Hematopoietic multipotent progenitor cell (in vitro differentiated cells): ENCODE data around the gene DNAJC5. TPM values are rescaled to one million over a fixed set of nuclear protein-coding genes. Genes with fewer than 3 reads are reported as not detected.
"Not testable (repeated sequence)": the region's sequence is repeated elsewhere in the genome, so short reads cannot be mapped to it uniquely, and the experiment has no call there.

Experiments
- DNase-seq, 3 donors: peaks; one replicate each; pipeline ENCODE4 v3.0.0-alpha.2; 2011 to 2015; ENCODE audit warnings: low read depth in 2 of 3, low spot score in 2 of 3
- total RNA-seq: library from RNA; depleted of rRNA; stranded (reverse); fragments of >200 nt; gene quantifications from one replicate; pipeline ENCODE4 v1.2.3, GENCODE V29; 2012

DNAJC5 gene
- total RNA-seq, 1 donor, result 38.5 TPM

DNA sequence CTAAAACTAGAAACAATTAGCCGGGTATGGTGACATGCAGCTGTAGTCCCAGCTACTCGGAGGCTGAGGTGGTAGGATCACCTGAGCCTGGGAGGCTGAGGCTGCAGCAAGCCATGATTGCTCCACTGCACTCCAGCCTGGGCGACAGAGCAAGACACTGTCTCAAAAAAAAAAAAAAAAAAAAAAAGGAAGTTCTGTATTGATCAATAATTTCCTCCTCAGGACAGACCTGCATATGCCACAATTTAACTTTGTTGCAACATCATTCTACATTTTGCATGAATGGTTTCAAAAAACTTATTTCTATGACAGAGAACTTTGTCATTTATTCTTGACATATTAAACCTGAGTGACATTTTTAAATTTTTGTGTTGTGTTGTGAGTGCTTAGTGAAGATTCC lies 5.5 kb downstream of the DNAJC5 start:
- DNase-seq, result no peak

DNA sequence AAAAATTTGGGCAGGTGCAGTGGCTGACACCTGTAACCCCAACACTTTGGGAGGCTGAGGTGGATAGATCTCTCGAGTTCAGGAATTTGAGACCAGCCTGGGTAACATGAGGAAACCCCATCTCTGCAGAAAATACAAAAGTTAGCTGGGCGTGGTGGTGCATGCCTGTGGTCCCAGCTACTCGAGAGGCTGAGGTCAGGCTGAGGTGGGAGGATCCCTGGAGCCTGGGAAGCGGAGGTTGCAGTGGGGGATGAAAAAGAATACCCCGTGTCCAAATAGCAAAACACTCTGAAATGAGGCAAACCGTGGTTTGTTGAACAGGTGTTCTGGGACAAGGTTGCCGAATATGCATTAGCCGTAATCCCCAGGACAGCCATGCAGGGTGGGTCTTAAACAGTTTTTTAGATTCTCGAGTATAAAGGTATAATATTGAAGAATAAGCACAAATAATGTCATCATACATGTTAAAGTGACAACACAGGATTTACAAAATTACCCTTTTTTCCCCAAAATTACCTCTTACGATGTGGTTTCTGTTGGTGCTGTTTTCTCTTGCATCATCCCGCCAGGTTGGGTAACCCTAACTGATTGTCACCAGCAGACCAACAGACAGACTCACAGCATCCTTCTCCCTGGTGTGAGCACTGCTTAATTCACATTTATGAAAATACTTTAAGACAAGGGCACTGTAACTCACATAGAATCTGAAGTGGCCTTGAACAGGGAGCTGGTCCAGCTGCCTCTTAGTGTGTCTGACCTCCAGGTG lies 9.1 kb downstream of the DNAJC5 start:
- DNase-seq, result no peak

DNA sequence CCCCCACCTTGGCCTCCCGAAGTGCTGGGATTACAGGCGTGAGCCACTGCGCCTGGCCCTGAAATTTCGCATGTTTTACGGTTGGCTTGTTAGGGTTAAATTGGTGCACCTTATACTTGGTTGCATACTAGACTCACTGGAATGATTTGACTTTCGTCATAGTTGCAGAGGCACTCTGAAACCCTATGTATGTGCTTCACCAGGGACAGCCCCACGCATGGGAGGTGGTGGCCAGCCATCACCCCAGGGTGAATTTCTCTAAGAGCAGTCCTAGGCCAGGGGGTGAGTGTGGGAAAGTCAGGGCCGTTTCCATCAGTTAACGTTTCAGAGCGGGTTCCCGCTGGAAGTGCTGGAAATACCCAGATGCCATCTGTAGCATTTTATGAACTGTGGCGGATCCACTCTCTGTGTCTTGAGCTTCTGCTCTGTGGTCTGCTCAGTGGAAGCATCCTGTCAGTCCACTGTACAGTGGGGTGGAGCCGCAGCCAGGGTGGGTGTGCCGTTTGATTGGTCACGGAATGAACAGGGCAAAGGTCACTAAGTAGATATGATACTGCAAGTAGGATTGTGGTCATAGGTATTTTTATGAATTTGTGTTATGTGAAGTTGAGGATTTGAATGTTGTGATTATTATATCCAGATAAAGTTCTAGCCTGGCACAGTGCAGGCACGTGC lies 13.2 kb downstream of the DNAJC5 start:
- DNase-seq, result no peak

DNA sequence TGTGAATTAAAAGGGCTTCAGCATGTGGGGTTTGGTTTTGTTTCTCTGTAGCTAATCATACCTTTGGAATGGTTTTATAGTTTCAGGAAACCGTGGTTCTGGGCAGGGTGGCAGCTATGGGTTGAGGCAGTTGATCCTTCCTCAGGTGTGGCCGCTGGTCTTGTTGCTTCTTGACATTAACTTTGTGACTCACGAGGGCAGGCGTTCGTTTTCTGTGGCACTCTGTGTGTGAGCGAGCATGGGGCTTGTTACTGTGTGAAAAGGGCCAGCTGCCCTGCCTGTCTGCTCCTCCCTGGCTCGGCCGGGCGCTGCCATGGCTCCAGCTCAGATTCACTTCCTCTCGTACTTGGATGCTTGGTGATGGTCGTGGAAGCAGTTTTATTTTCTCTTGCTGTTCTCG lies 16.2 kb downstream of the DNAJC5 start:
- no peak for DNase-seq

DNA sequence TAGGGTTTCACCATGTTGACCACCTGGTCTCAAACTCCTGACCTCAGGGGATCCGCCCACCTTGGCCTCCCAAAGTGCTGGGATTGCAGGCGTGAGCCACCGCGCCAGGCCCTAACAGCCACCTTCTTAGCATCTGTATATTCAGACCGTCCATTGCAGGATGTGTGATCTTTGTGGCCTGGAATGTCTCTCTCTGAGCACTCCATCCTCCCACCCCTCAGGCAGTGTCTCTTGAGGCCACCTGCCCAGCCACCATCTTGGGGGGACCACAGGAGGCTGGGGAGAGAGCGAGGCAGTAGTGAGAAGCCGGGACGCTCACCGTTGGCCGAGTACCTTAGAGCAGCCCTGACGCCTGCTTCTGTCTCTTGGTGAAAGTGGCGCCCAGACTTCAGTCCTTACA lies 18.8 kb downstream of the DNAJC5 start:
- DNase-seq, result no peak

DNA sequence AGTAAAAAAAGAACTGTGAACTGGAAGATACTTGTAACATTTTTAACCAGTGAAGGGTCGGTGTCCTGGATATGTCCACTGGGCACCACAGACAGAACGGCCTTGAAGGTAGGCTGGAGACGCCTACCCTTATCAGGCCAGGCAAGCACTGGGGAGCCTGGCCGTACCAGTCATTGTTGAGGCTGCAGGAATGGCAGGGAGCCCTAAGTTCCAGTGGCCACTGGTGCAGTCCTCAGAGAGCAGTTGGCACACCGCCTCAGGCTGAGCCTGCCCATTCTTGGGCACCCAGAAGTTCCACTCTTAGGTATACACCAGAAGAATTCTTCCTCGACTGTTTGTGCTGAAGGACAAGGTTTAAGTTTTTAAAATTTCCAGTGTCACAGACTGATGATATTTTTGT lies 20.5 kb downstream of the DNAJC5 start:
- DNase-seq, result no peak

DNA sequence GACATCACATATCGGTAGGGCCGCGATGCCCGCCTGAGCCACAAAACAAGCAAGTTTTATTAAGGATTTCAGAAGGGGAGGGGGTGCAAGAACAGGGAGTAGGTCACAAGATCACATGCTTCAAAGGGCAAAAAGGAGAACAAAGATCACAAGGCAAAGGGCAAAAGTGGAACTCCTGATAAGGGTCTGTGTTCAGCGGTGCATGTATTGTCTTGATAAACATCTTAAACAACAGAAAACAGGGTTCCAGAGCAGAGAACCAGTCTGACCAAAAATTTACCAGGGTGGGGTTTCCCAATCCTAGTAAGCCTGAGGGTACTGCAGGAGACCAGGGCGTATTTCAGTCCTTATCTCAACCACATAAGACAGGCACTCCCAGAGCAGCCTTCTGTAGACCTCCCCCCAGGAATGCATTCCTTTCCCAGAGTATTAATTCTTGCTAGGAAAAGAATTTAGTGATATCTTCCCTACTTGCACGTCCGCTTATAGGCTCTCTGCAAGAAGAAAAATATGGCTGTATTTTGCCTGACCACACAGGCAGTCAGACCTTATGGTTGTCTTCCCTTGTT lies 21.5 kb downstream of the DNAJC5 start:
- not testable (repeated sequence) for DNase-seq

DNA sequence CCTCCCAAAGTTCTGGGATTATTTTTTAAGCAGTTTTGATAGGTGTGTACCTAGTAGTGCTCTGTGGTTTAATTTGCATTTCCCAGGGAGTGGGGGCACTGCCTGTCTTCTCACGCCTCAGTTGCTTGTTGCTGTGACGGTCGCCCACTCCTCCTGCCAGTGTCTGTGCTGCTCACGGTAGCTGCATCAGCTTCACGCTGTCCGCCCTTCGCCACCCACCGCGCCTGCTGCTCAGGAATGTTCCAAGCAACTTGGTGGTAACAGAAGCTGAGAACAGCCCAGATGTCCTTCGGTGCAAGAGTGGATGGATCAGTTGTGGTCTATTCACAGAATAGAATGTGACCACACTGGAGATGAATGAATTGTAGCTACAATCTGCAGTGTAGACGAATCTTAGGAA lies 22.9 kb downstream of the DNAJC5 start:
- DNase-seq, result no peak

DNA sequence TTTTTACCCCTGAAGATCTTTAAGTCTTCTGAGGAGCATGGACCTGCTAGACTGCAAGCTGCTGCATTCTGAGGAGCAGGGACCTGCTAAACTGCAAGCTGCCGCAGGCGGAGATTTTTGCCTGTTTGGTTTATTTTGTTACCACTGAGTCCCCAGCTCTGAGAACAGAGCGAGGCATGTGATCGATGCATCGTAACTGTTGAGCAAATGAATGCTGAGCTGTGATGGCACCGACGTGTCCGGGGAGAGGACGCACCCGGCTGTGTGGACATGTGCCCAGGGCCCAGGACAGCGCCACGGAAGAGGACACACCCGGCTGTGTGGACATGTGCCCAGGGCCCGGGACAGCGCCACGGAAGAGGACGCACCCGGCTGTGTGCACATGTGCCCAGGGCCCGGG lies 24.2 kb downstream of the DNAJC5 start:
- no peak for DNase-seq

DNA sequence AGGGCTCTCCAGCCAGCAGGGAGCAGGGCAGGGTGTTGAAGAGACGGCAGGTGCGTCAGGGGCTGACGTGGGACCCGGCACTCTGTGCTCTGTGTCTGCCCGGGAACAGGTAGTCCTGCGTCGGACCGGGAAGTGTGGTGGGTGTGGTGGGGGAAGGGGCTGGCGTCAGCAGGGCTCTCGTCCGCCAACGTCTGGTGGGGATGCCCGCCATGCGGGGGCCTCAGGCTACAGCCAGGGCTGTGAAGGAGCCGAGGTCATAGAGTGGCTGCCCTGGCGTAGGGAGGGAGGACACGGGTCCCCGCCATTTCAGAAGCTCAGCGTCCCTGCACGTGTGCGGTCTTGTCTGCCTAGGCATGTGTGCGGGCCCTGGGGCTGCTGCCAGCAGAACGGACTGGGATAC lies 25.3 kb downstream of the DNAJC5 start:
- DNase-seq, result no peak

DNA sequence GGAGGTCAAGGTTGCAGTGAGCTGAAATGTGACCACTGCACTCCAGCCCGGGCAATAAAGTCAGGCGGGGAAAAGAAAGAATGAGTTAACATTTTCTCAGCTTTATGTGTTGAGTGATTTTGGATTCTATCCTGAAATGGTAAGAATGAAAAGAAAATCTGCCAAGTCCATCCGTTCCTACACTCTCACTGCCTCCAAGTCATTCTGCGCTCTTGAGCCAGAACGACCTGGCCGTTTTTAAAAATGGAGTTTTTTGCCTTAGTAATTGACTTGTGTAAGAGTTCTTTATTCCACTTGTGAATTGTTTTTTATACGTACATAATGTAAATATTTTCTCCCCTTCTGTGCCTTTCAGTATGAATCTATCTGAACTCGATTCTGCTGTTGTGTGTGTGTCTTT lies 28.7 kb downstream of the DNAJC5 start:
- no peak for DNase-seq

DNA sequence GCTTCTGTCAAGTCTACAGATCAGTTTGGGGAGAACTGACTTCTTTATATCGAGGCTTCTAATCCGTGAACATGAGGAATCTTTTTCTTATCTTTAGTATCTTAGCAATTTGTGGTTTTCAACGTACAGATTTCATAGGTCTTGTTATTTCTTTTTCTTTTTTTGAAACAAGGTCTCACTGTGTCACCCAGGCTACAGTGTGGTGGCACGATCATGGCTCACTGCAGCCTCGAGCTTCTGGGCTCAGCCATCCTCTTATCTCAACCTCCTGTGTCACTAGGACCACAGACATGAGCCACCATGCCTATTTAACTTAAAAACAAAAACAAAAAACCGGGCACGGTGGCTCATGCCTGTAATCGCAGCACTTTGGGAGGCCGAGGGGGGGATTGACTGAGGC lies 29.3 kb downstream of the DNAJC5 start:
- no peak for DNase-seq

DNA sequence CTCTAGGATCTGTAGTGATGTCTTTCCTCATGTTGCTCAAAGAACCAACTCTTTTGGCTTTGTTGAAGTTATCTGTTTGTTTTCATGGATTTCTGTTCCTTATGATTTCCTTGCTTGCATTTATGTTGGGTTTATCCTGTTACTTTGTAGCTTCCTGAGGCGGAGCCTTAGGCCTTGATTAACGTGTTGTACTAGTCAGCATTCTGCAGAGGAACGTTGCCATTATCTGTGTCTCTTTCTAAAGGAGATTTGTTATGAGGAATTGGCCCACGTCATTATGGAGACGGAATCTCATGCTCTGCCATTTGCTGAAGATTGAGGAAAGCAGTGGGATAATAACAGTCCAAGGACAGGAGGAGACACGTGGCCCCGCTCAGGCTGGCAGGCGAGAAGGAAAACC lies 31.4 kb downstream of the DNAJC5 start:
- no peak for DNase-seq

DNA sequence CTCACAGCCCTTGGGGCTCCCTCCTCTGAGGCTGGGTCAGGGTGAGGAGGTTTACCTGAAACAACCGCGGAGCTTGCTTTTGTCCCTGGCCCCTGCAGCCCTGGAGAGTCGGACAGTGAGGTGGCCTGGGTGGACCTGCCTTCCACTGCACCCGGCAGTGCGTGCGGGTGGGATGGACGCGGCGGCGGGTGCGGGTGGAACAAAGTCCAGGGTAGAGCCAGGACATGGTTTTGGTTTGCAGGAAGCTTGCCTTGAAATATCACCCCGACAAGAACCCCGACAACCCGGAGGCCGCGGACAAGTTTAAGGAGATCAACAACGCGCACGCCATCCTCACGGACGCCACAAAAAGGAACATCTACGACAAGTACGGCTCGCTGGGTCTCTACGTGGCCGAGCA lies 34.1 kb downstream of the DNAJC5 start:
- no peak for DNase-seq

DNA sequence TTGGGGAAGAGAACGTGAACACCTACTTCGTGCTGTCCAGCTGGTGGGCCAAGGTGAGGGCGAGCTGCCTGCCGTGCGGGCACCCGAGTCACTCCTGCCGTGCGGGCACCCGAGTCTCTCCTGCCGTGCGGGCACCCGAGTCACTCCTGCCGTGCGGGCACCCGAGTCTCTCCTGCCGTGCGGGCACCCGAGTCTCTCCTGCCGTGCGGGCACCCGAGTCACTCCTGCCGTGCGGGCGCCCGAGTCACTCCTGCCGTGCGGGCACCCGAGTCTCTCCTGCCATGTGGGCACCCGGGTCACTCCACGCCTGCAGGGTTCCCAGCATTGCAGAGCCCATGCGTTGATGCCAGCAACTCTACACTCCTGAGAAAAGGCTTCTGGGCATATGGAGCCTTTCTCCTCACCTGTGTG lies 34.6 kb downstream of the DNAJC5 start:
- DNase-seq, result not testable (repeated sequence)

DNA sequence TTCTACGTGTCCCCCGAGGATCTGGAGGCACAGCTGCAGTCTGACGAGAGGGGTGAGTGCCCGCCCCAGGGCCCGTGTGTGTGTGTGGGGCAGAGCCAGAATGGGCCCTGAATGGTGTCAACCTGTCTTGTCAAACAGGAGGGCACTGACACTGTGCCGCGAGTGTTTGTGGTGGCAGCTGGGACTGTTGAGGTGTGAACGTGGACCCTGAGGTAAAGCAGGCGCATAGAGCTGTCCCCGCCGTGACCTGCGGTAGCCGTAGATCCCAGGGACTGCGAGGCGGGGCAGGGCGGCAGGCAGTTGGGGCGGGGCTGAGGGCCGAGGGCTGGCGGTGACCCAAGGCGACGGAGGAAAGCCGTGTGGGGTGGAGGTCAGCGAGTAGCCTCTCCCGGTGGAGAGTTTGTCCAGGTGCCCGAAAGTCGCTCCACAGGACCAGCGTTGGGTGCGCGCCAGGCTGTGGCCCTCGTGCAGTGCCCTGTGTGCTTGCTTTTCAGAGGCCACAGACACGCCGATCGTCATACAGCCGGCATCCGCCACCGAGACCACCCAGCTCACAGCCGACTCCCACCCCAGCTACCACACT lies 36.1 kb downstream of the DNAJC5 start:
- DNase-seq, result no peak

DNA sequence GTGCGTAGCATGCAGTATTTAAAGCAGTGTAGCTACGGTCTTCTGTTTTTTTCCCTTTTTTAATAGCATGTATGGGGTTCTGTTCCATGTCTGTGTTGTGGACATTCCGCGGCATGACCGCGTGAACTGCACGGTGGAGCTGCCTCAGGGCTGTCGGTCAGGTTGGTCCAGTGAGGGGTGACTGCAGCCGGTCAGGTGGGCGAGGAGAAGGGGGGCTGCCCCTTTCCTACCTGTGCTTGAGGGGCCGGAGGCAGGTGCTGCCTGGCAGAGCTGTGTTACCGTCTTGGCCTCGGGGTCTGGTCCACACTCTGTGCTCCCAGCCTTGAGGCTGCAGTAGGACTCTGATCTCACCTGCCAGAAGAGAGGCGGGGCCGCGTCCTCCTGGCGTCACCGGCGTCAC lies 36.8 kb downstream of the DNAJC5 start:
- no peak for DNase-seq

DNA sequence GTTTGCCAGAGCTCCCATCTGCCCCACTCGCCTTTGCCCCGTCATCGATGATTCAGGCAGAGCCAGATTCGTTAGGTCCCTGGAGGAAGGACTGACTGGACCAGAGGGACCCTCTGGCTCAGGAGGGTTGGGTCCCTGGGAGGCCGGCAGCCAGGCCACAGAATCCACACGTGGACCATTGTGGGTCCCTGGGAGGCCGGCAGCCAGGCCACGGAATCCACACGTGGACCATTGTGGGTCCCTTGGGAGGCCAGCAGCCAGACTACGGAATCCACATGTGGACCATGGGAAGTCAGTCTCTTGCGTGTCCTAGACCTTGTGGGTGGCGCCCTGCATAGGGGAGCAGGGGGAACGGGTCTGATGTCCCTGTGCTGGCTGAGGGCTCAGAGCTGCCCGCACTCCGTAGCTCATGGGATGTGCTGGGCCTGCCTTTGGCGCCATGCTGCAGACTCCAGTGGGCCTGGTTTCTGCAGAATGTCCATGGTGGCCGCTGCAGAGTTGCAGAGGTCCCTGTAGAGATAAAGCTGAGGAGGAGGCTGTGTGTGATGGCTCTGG lies 37.8 kb downstream of the DNAJC5 start:
- DNase-seq, result no peak

DNA sequence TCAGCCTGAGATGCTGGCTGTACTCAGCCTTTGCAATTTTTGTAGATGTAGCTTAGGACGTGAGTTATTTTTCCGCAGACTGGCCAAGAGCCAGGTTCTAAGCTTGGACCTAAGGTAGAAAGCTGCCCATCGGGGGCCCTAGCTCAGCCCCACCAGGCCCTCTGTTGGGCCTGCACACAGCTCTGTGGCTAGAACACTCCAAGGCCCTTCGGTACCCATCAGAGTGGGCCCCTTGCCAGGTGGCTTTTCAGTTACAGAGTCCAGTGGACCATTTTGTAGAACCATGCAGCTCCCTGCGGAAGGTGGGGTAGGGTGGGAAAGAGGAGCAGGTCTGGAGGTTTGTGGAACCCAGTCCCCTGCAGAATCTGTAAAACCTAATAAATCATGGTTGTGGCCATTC lies 38.7 kb downstream of the DNAJC5 start:
- DNase-seq, result no peak

DNA sequence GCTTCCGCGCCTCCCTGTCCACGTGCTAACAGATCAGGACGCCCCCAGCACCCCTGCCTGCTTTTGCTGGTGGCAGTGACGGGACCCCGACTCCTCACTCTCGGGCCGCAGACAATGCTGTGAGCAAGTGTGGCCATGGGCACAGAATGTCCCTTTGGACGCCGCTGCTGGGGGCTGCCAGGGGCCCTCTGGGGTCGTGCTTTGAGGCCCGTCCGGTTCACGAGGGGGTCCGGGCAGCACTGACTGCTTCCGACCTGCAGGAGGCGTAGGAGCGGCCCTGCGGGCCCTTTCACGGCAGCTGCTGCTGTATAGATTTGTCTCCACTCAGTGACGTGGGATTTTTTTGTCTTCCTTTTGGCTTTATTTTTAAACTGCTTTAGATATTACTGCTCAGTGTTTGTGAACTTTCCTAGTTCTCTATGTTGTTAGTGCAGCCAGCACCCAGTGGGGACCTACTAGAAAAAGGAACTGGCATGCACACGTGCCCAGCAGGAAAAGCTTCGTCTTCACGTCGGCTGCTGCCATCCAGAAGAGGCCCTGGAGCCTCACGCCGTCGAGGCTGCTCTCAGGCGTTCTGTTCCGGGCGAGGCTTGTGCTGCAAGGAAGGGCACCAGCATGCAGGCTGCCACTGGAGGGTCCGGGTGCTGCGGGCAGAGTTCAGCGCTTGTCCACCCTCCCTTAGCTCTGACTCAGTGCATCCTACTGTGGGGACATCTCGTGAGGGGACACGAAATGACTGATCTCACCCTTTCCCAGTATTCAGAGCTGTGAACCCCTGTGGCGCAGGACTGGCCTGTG lies 39.5 kb downstream of the DNAJC5 start:
- peak in 1 of 3 donors; percentile 12 for DNase-seq

DNA sequence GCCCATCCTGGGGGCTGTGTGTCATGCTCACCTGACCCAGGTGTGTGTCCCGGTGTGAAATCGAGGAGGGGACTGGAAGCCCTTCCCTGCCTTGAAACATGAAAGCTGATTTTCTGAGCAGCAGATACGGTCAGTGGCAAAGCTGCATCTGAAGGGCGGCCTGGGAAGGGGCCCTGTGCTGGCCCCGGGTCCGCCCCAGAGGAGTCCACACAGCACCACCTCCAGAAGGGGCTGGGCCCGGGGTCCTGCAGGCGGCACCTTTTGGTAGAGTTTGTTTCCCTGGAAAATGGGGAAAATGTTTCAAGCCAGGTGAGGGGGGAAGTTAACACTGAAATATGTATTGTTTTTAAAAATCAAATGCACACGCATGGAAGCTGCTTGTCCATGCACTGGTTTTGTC lies 40.5 kb downstream of the DNAJC5 start:
- DNase-seq, result no peak
